GM20000 (cell line): Measurements from ENCODE around the gene ELP5.
"Not testable (repeated sequence)": the region's sequence is repeated elsewhere in the genome, so short reads cannot be mapped to it uniquely, and the experiment has no call there.

Experiments used
- DNase-seq: peaks from one replicate; pipeline ENCODE4 v3.0.0; 2012; ENCODE audit warnings: low spot score
- TF ChIP-seq, protein P1 (sequence below): IDR thresholded peaks from 2 replicates; pipeline ENCODE4 v1.5.1; 2012; ENCODE audit warnings: mild to moderate bottlenecking, control low read depth; ENCODE audit errors: extremely low read depth, missing control alignments

ELP5 gene

DNA sequence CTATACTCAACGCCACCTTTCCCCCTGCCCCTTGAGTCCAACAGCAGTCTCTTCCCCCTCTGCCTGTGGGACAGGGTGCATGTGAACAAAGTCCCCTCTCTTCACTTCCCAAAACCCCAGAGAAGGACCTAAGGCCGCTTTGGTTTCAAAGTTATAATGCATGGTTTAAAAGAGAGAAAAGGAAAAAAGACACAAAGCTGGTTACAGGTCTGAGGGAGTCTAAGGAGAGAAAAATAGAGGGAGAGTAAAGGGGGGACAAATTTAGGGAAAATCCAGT lies 8.6 kb upstream of the ELP5 start:
- DNase-seq: no peak
- TF ChIP-seq, protein P1, sequence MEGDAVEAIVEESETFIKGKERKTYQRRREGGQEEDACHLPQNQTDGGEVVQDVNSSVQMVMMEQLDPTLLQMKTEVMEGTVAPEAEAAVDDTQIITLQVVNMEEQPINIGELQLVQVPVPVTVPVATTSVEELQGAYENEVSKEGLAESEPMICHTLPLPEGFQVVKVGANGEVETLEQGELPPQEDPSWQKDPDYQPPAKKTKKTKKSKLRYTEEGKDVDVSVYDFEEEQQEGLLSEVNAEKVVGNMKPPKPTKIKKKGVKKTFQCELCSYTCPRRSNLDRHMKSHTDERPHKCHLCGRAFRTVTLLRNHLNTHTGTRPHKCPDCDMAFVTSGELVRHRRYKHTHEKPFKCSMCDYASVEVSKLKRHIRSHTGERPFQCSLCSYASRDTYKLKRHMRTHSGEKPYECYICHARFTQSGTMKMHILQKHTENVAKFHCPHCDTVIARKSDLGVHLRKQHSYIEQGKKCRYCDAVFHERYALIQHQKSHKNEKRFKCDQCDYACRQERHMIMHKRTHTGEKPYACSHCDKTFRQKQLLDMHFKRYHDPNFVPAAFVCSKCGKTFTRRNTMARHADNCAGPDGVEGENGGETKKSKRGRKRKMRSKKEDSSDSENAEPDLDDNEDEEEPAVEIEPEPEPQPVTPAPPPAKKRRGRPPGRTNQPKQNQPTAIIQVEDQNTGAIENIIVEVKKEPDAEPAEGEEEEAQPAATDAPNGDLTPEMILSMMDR: no peak

DNA sequence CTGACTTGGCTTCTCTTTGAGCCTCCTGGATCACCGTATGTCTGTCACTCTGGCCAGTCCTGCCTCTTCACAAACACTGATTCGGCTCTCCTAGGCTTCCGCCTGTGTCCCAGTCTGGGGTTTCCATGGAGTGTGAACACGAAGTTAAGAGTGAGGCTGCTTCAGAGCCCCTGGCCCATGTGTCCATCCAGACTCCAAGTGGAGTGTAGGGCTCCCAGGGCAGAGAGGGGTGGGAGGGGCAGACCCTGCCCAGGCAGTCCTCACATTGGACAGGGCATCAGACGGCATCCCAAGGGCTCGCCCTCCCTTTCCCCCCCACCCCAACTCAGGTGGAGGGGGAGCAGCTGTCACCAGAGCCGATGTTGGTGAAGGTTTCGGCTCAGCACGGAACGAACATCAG lies 8.2 kb upstream of the ELP5 start:
- not testable (repeated sequence) for DNase-seq

DNA sequence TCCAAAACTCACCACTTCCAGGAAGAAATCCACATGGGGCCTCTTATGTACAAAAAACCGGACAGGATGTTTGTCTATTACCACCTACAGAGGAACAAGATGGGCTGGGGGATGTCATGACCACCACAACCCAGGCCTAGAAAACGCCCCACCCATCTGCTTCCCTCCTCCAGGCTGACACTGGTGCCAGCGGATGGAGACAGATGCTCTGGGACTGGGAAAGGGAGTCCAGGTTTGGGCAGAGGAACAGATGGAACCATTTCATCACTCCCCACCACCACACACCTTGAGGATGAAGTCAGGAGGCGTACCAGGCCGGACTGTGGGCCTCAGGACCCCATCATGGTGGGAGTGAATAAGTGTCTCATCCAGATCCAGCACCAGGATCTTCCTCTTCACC lies 5.2 kb upstream of the ELP5 start:
- TF ChIP-seq, protein P1: no peak
- DNase-seq: no peak

DNA sequence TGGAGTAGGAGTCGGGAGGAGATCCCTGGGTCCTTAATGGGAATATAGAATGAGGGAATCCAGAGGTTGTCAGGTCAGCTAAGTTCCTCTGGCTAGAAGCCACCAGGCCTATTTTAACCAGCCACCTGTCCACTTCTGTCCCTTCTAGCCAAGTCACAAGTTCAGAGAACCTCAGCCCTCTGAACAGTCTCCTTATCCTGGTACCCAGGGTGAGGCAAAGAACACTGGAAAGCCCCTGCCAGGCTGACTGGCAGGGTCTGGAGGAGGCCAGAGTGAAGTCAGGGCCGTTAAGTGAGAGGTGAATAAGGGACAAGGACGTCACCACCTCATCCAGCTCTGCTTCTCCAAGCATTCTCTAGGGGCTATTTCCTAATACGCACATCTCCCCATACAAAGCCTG lies 3.2 kb upstream of the ELP5 start:
- DNase-seq: no peak
- TF ChIP-seq, protein P1: no peak

DNA sequence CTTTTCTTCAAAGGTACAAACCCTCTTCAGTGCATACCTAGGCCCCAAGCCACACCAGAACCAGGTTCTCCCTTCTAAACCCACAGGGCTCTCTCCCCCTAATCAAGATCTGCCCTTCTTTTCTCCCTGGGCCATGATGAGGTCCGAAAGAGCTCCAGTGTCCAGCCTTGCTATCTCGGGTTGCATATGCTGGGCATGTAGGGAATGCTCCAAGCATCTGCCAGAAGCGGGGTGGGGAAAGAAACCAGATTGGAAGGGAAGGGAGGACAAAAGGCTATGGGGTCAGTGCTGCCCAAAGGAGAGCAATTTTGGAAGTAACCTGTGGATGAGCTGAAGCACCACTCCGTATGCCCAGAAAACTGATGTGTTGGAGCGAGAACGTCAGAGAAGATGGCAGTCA lies 2.8 kb upstream of the ELP5 start:
- DNase-seq: no peak
- TF ChIP-seq, protein P1: no peak

DNA sequence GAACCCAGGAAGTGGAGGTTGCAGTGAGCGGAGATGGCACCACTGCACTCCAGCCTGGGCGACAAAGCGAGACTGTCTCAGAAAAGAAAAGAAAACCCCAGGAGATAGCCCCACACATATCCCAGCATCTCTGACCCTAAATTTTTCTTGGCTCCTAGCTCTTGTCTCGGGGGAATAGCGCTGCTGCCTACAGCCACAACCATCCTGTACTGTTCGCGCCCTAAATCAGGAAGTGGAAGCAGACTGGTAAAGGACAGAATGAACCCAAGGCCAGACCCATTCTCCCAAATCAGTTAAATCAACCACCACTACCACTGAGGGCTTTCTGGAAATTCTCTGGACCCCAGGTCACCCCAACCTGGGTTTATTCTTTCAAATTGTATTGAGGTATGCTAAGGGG lies 2.2 kb upstream of the ELP5 start:
- DNase-seq: no peak

DNA sequence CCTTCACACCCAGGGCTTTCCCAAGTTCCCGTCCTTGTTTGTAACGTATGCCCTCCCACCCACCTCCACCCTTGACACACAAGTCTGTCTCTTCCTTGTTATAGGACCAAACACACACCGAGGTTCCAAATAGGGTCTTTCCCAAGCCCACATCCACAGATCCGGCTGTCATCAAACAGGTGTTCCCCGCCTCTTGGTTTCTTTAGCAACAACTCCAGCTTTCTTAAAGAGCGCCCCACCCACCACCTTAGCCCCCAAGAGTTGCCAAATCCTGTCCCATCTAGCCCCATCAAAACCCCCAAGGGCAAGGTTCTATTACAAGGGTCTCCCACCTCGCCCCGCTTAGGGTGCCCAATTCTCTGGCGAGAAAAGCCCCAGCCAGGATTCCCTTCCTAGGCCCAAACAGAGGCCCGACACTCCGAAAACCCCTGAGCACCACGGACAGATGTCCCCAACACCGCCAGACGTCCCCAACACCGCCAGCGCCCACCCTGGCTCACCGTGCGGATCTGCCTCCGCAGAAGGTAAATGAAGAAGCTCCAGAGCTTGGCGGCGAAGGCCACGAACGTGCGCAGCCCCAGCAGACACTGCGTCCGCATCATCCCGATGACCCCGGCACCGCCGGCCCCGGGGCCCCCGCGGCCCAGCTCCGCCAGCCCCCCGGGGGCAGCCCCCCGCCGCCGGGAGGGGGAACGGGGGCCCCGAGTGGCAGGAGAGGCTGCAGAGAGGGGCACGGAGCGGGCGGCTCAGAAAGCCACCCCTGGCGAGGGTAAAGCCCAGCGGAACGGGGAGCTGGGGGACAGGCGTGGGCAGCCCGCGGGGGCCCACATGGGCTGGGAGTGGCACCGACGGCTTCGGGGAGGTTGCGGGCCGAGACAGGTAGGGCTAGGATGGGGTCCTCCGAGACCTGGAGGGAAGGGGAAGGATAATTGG lies 1.1 kb upstream of the ELP5 start:
- DNase-seq: no peak
- TF ChIP-seq, protein P1: no peak

More for the DNA sequence above, 2.2 kb upstream of the ELP5 start:
- TF ChIP-seq, protein P1: no peak

DNA sequence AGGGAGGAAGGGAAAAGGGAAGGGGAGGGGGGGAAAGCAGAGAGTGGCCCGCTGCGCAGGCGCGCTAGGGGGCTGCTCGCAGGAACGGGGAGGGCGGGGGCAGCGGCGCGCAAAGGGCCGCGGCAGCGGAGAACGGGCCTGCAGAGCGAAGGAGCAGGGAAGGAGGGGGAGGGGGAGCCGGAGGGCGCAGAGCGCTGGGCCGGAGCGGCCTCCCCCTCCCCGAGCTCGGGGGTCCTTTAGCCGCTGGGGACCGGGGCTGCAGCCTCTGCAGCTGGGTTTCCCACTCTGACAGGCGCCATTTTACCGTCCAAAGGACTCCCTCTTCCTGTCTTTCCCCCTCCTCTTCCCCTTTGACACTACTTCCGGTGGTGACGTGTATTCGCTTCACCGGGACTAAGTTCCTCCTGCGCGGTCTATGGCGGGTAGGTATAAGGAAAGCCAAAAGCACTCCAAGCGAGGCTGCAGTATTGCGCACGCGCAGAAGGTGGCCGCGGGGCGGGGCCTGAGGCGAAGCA lies 297 bp upstream of the ELP5 start, which contains the start of gene CTDNEP1:
TSS of gene CTDNEP1 (minus strand) at position 74 of the 515 bp plus-strand sequence. CDS start 438 bp downstream, outside the sequence.
- TF ChIP-seq, protein P1: no peak
- DNase-seq: peak; percentile 98
